ENCODE measurements around the gene GALNT12. TPM values are rescaled to one million over a fixed set of nuclear protein-coding genes. Genes with fewer than 3 reads are reported as not detected.

The GALNT12 gene
- total and polyA plus RNA-seq, 2 donors (not counting 1 experiment from before 2014, with no cell fraction given), result 3.2 to 4.5 TPM

DNA sequence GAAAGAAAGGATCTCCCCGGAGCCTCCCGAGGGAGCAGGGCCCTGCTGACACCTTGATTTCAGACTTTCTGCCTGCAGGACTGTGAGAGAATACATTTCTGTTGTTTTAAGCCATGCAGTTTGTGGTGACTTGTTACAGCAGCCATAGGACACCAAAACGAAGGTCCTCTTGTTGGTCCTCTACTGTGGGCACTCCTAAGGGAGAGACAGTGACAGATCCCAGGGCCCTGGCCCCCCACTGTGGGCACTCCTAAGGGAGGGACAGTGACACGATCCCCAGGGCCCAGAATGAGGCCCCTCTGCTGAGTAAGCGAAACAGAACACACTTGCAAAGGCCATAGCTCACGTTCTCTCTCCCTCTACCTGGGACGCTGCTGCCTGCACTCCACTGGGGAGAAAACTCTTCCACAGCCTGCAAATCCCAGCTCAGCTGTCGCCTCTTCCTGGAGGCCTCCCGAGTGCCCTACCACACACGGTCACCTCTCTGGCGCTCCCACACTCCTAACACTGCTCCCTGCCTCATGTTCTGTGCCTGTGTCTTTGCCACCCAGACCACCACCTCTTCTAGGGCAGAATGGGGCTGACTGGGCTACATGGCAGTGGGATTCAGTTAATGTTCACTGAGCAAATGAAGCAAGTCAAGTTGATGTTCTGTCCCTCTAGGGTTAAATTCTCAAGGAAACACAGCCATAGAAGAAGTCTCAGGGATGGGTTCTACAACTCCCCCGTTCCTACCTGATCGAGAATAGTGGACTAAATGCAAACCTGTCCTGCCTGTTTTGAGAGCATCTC is 34.9 kb upstream of the GALNT12 start:
- H3K4me2 ChIP-seq (replicated peaks; ENCODE audit: low read depth, low read length, poor library complexity, severe bottlenecking), result no peak overlapping the region
- CTCF ChIA-PET, result interaction anchor here (6.1 to 7.7 kb wide), 2 partner anchors 19 to 456 kb away, joined by 46 to 123 read pairs; no protein-coding TSS in a partner anchor
- H3K27me3 ChIP-seq (replicated peaks in 1 of 4; ENCODE audit: control extremely low read depth in 1 of 4, control insufficient read depth in 3 of 4, insufficient read depth in 4 of 4, low read length in 3 of 4), result no peaks in the 10 kb centered on the region
- Mint-ChIP-seq H3K9me3 (ENCODE audit: insufficient read depth) (no peaks in the 10 kb centered on the region), H3K4me3 (no peak overlapping the region), H3K27me3 (no peaks in the 10 kb centered on the region), H3K27ac (no peak overlapping the region), H3K4me1 (no peaks in the 10 kb centered on the region)
- no peaks in the 10 kb centered on the region for H4K20me1 ChIP-seq (ENCODE audit: control insufficient read depth, insufficient read depth, low read length, poor library complexity, severe bottlenecking)
- H3K9me3 ChIP-seq (ENCODE audit: control extremely low read depth in 1 of 3, control insufficient read depth in 2 of 3, insufficient read depth in 1 of 3, low read length in 2 of 3), result no peaks in the 10 kb centered on the region
- H3K4me3 ChIP-seq (ENCODE audit: control extremely low read depth in 1 of 5, extremely low read depth in 1 of 5, insufficient read depth in 1 of 5, low read depth in 2 of 5, low read length in 4 of 5), result no peak overlapping the region
- no peaks in the 10 kb centered on the region for H3K79me2 ChIP-seq (ENCODE audit: control insufficient read depth, insufficient read depth, low read length)
- no peak overlapping the region for H2AFZ ChIP-seq (ENCODE audit: insufficient read depth, low read depth, low read length, poor library complexity, severe bottlenecking)
- no peak overlapping the region for H3K9ac ChIP-seq (ENCODE audit: low read length)
- ATAC-seq (ENCODE audit: low read depth), result no peak
- DNase-seq, result no peak
- WGBS (ENCODE audit: insufficient coverage), result 94% methylated on average over 10 of the region's 13 CpGs
- no peak overlapping the region for H3K27ac ChIP-seq (ENCODE audit: low read length in 2 of 2)
- no peaks in the 10 kb centered on the region for H3K4me1 ChIP-seq (ENCODE audit: control insufficient read depth in 2 of 2, insufficient read depth in 2 of 2, low read length in 2 of 2)
- peaks cover 0 to 26% of the 10 kb centered on the region in 2 experiments for H3K36me3 ChIP-seq (replicated peaks in 1 of 2; ENCODE audit: control extremely low read depth in 1 of 2, control insufficient read depth in 1 of 2, extremely low read depth in 1 of 2, insufficient read depth in 2 of 2, low read length in 1 of 2)
- TF ChIP-seq EZH2 (IDR thresholded peaks at IDR 0.05; ENCODE audit: borderline replicate concordance, insufficient read depth, low read depth, low read length, poor library complexity, severe bottlenecking), result no peak
- TF ChIP-seq, protein P1, sequence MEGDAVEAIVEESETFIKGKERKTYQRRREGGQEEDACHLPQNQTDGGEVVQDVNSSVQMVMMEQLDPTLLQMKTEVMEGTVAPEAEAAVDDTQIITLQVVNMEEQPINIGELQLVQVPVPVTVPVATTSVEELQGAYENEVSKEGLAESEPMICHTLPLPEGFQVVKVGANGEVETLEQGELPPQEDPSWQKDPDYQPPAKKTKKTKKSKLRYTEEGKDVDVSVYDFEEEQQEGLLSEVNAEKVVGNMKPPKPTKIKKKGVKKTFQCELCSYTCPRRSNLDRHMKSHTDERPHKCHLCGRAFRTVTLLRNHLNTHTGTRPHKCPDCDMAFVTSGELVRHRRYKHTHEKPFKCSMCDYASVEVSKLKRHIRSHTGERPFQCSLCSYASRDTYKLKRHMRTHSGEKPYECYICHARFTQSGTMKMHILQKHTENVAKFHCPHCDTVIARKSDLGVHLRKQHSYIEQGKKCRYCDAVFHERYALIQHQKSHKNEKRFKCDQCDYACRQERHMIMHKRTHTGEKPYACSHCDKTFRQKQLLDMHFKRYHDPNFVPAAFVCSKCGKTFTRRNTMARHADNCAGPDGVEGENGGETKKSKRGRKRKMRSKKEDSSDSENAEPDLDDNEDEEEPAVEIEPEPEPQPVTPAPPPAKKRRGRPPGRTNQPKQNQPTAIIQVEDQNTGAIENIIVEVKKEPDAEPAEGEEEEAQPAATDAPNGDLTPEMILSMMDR (IDR thresholded peaks at IDR 0.05), result no peak
- POLR2A ChIA-PET, result no interaction called here
- intact Hi-C loops (cut with micrococcal nuclease), result no loop called here

DNA sequence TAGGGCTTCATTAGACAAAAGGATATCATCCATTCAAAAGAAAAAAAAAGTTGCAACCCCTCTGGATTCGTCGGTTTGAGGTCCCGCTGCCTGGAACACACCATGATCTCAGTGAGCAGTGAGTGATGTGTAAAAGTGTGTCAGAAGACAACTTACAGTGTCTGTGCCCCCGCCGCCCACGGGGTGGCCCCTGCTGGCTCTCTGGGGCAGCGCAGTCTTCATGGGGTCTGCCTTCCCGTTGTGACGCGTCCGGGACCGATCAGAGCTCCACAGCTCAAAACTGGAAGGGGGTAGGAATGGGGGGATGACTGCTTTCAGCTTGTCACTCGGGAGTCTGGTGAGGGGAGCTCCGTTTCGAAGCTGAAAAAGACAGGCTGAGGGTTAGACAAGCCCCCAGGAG is 33.7 kb upstream of the GALNT12 start:
- Histone ChIP-seq H2AFZ (ENCODE audit: insufficient read depth, low read depth, low read length, poor library complexity, severe bottlenecking) (no peak overlapping the region), H4K20me1 (ENCODE audit: control insufficient read depth, insufficient read depth, low read length, poor library complexity, severe bottlenecking) (no peaks in the 10 kb centered on the region), H3K9me3 (ENCODE audit: control extremely low read depth in 1 of 3, control insufficient read depth in 2 of 3, insufficient read depth in 1 of 3, low read length in 2 of 3) (no peaks in the 10 kb centered on the region), H3K27ac (ENCODE audit: low read length in 2 of 2) (no peak overlapping the region), H3K4me3 (ENCODE audit: control extremely low read depth in 1 of 5, extremely low read depth in 1 of 5, insufficient read depth in 1 of 5, low read depth in 2 of 5, low read length in 4 of 5) (no peak overlapping the region), H3K4me1 (ENCODE audit: control insufficient read depth in 2 of 2, insufficient read depth in 2 of 2, low read length in 2 of 2) (no peaks in the 10 kb centered on the region), H3K27me3 (replicated peaks in 1 of 4; ENCODE audit: control extremely low read depth in 1 of 4, control insufficient read depth in 3 of 4, insufficient read depth in 4 of 4, low read length in 3 of 4) (no peaks in the 10 kb centered on the region), H3K79me2 (ENCODE audit: control insufficient read depth, insufficient read depth, low read length) (no peaks in the 10 kb centered on the region), H3K9ac (ENCODE audit: low read length) (no peak overlapping the region), H3K4me2 (replicated peaks; ENCODE audit: low read depth, low read length, poor library complexity, severe bottlenecking) (no peak overlapping the region), H3K36me3 (replicated peaks in 1 of 2; ENCODE audit: control extremely low read depth in 1 of 2, control insufficient read depth in 1 of 2, extremely low read depth in 1 of 2, insufficient read depth in 2 of 2, low read length in 1 of 2) (peaks cover 0 to 20% of the 10 kb centered on the region in 2 experiments)
- no peak for ATAC-seq (ENCODE audit: low read depth)
- WGBS (ENCODE audit: insufficient coverage), result 97% methylated on average over 12 of the region's 15 CpGs
- no peak for DNase-seq
- TF ChIP-seq, protein P1 (IDR thresholded peaks at IDR 0.05), result no peak
- TF ChIP-seq EZH2 (IDR thresholded peaks at IDR 0.05; ENCODE audit: borderline replicate concordance, insufficient read depth, low read depth, low read length, poor library complexity, severe bottlenecking), result no peak
- Mint-ChIP-seq H3K27ac (no peak overlapping the region), H3K4me3 (no peak overlapping the region), H3K27me3 (no peaks in the 10 kb centered on the region), H3K4me1 (no peaks in the 10 kb centered on the region), H3K9me3 (ENCODE audit: insufficient read depth) (no peaks in the 10 kb centered on the region)
- intact Hi-C loops (cut with micrococcal nuclease), result no loop called here
- POLR2A ChIA-PET, result no interaction called here
- CTCF ChIA-PET, result interaction anchor here (1.4 to 7.7 kb wide), 6 partner anchors 10 to 458 kb away, joined by 3 to 123 read pairs (median 4); no protein-coding TSS in a partner anchor
